HFF-Myc (cell line): ENCODE data around the gene STAG1.
"Not testable (repeated sequence)": the region's sequence is repeated elsewhere in the genome, so short reads cannot be mapped to it uniquely, and the experiment has no call there.

ENCODE experiments used
- DNase-seq: peaks from one replicate; pipeline ENCODE4 v3.0.0-alpha.2; 2011; ENCODE audit warnings: low read depth; ENCODE audit errors: extremely low read depth
- H3K4me3 ChIP-seq: replicated peaks from 2 replicates; pipeline ENCODE4 v1.5.1; 2011; ENCODE audit warnings: low read depth, mild to moderate bottlenecking, control low read depth, low read length
- CTCF ChIP-seq: IDR thresholded peaks from 2 replicates; pipeline ENCODE4 v1.5.1; 2012; ENCODE audit warnings: mild to moderate bottlenecking, low read depth, low read length, control low read depth; ENCODE audit errors: missing control alignments

The STAG1 gene

GRCh38 chr3:136667081-136667480 lies 85.1 kb downstream of the STAG1 start:
- no peak for DNase-seq
- no peak for TF ChIP-seq CTCF
- H3K4me3 ChIP-seq, result no peak overlapping the region

GRCh38 chr3:136666301-136666700 lies 85.9 kb downstream of the STAG1 start:
- not testable (repeated sequence) for DNase-seq, H3K4me3 ChIP-seq

GRCh38 chr3:136664771-136665170 lies 87.4 kb downstream of the STAG1 start:
- DNase-seq, result no peak
- no peak for TF ChIP-seq CTCF
- no peak overlapping the region for H3K4me3 ChIP-seq

- no peak for TF ChIP-seq CTCF
- H3K4me3 ChIP-seq, result no peak overlapping the region
- no peak for DNase-seq
These were observed 90.9 kb downstream of the STAG1 start for GRCh38 chr3:136661282-136661681.

- no peak for TF ChIP-seq CTCF
These were observed 93.1 kb downstream of the STAG1 start for GRCh38 chr3:136658946-136659682.

GRCh38 chr3:136657526-136657925 lies 94.7 kb downstream of the STAG1 start:
- no peak overlapping the region for H3K4me3 ChIP-seq
- no peak for TF ChIP-seq CTCF
- DNase-seq, result no peak

More at GRCh38 chr3:136658946-136659682, 93.1 kb downstream of the STAG1 start:
- no peak overlapping the region for H3K4me3 ChIP-seq
- DNase-seq, result peak; percentile 38

GRCh38 chr3:136653628-136654027 lies 98.5 kb downstream of the STAG1 start:
- DNase-seq, result no peak
- no peak for TF ChIP-seq CTCF
- no peak overlapping the region for H3K4me3 ChIP-seq
